Activated CD4-positive, alpha-beta T cell treated with anti-CD3 and anti-CD28 coated beads for 36 hours (primary cell): ENCODE results near the gene MBD4. TPM values are rescaled to one million over a fixed set of nuclear protein-coding genes. Genes with fewer than 3 reads are reported as not detected.

Source experiments
- ATAC-seq: fragments of 200-7000 bp; cut with Tn5 transposase; one replicate; pipeline ENCODE4 v1.10.0; 2021; ENCODE audit warnings: mild to moderate bottlenecking, moderate library complexity
- CTCF ChIA-PET: fragments of 350-600 bp; sonication (Branson Sonifier 250); formaldehyde crosslinking; loops from one replicate; lab custom pipeline; 2021; ENCODE audit warnings: antibody characterized with exemption; lab: Charles Lee
- POLR2A ChIA-PET: fragments of 350-600 bp; sonication (Branson Sonifier 250); formaldehyde crosslinking; loops from one replicate; lab custom pipeline; 2021; ENCODE audit warnings: antibody characterized with exemption, inconsistent platforms; lab: Charles Lee
- DNase-seq: peaks from one replicate; pipeline ENCODE4 v3.0.0-alpha.2; 2020
- H3K27ac Mint-ChIP-seq: one replicate; pipeline ENCODE4 v1.8.0; 2021; ENCODE audit warnings: mixed read lengths
- H3K27me3 Mint-ChIP-seq: one replicate; pipeline ENCODE4 v1.8.0; 2021; ENCODE audit warnings: mixed read lengths
- H3K36me3 Mint-ChIP-seq: one replicate; pipeline ENCODE4 v1.8.0; 2021; ENCODE audit warnings: low read depth, mixed read lengths
- H3K4me1 Mint-ChIP-seq: one replicate; pipeline ENCODE4 v1.8.0; 2021; ENCODE audit warnings: mixed read lengths
- H3K4me3 Mint-ChIP-seq: one replicate; pipeline ENCODE4 v1.8.0; 2021; ENCODE audit warnings: mild to moderate bottlenecking, moderate library complexity, mixed read lengths
- H3K9me3 Mint-ChIP-seq: one replicate; pipeline ENCODE4 v1.8.0; 2021; ENCODE audit warnings: low read depth, mixed read lengths
- intact Hi-C, 2 experiments: fragments of 100-400 bp; cut with DNase I in 1 of 2; cut with micrococcal nuclease in 1 of 2; formaldehyde crosslinking; loops; one replicate each; pipeline versions ENCODE4 v1.14.2 to v1.15.1; 2022 to 2024; cut with DNase I, micrococcal nuclease
- total RNA-seq, 2 experiments: library from RNA; stranded (reverse); gene quantifications; one replicate each; pipeline ENCODE4 v1.2.3, GENCODE V29; 2021

MBD4 gene
- total RNA-seq, 2 experiments from 2014 or later, result 51.3 to 52.4 TPM

DNA sequence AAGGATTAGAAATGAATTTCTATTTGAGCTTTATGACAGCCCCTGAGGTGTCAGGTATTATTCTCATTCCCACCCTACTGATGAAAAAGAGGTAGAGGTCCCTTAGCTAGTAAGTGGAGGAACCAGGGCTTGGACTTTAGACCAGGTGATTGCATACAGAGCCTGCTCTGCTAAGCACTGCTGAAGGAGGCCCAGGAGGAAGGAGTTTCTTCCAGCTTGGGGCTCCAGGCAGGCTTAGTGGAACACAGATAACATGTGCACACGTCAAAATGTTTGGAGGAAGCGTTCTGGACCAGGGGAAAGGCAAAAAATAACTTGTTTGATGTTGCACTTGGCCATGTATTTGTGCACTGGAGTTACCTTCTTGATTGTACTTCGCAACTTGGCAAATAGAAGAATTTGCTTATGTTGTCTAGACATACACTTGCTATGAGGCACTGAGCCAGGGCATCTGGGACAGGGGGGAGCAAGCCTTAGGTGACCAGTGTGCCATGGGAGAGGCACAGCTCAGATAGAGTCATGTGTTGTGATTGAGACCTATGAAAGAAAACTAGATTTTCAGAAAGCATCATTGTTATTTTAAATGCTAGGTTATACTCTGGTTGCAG is 22.7 kb upstream of the MBD4 start:
- Mint-ChIP-seq H3K4me1 (no peaks in the 10 kb centered on the region), H3K4me3 (no peak overlapping the region), H3K9me3 (no peaks in the 10 kb centered on the region), H3K27ac (no peak overlapping the region), H3K36me3 (peaks cover 2% of the 10 kb centered on the region), H3K27me3 (no peaks in the 10 kb centered on the region)
- POLR2A ChIA-PET, result no interaction called here
- intact Hi-C loops, result no loop called here
- no peak for ATAC-seq
- DNase-seq, result no peak
- CTCF ChIA-PET, result no interaction called here

DNA sequence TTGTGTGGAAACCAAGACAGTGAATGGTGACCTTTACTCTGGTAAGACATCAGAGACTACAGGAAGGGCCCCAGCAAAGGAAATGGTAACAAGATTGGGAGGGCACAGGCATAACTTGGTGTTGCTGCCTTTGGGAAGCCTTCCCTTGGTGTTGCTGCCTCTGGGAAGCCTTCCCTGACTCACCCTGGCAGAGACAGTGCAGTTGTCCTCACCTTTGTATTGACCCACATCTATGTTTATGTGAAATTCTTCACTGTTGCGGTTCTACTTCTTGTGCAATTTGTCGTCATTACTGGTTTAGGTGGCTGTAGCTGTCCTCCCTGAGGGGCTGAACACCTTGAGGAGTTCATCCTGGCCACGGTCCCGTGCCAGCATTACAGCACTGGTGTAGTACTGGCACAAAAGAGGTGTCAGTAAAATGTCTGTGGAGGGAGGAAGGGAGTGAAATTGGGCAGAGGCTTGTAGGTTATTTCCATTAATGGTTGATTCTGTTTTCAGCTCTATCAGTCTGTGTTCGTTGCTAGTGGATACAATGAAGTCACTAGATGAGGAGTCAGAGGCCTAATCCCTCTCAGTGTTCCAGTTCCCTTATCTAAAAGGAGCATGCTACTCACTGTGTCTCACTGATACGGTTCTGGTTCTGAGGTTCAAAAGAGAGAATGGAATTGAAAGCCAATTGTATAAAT is 21.9 kb upstream of the MBD4 start:
- ChIA-PET CTCF (no interaction called here), POLR2A (no interaction called here)
- H3K4me3 Mint-ChIP-seq, result no peak overlapping the region
- intact Hi-C loops, result no loop called here
- DNase-seq (no peak), ATAC-seq (no peak)
- no peaks in the 10 kb centered on the region for H3K9me3 Mint-ChIP-seq
- no peaks in the 10 kb centered on the region for H3K4me1 Mint-ChIP-seq
- no peak overlapping the region for H3K27ac Mint-ChIP-seq
- H3K27me3 Mint-ChIP-seq, result no peaks in the 10 kb centered on the region
- peaks cover 4% of the 10 kb centered on the region for H3K36me3 Mint-ChIP-seq

DNA sequence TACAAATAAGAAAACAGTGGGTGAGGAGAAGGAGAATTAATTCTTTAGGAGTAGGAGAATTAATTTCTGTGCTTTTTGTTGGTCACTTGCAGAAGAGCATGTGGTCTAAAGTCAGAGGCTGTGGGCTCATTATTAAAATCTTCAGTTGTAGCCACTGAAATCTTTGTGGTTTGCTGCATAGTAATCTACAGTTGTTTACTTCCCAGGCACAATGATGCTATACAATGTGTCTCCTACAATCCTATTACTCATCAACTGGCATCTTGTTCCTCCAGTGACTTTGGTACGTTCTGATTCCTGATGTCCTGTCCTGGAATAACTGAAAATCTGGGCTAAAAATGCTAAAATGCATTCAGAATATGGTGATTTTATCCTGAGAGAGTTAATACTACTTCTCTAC is 21.3 kb upstream of the MBD4 start:
- intact Hi-C loops, result no loop called here
- Mint-ChIP-seq H3K4me3 (no peak overlapping the region), H3K27ac (no peak overlapping the region), H3K9me3 (no peaks in the 10 kb centered on the region), H3K4me1 (no peaks in the 10 kb centered on the region), H3K36me3 (peaks cover 4% of the 10 kb centered on the region), H3K27me3 (no peaks in the 10 kb centered on the region)
- DNase-seq (no peak), ATAC-seq (no peak)
- CTCF ChIA-PET, result no interaction called here
- POLR2A ChIA-PET, result no interaction called here

DNA sequence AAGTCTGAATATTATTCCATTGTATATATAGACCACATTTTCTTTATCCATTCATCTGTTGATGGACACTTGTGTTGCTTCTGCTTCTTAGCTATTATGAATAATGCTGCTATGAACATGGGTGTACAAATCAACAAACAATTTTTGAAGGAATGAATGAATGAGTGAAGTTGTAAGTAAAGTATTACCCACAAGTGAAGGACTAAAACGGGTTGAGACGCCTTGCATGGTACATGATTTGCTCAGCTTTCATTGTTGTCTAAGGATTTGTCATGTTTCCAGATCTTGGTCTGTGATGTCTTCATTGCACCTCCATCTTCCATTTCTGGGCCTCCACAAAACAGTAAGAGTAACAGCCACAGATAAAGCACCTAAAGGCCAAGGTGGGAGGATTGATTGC is 20.8 kb upstream of the MBD4 start:
- Mint-ChIP-seq H3K4me3 (no peak overlapping the region), H3K4me1 (no peaks in the 10 kb centered on the region), H3K27ac (no peak overlapping the region), H3K9me3 (no peaks in the 10 kb centered on the region), H3K36me3 (peaks cover 4% of the 10 kb centered on the region), H3K27me3 (no peaks in the 10 kb centered on the region)
- ATAC-seq, result no peak
- intact Hi-C loops, result no loop called here
- DNase-seq, result no peak
- ChIA-PET CTCF (no interaction called here), POLR2A (no interaction called here)

DNA sequence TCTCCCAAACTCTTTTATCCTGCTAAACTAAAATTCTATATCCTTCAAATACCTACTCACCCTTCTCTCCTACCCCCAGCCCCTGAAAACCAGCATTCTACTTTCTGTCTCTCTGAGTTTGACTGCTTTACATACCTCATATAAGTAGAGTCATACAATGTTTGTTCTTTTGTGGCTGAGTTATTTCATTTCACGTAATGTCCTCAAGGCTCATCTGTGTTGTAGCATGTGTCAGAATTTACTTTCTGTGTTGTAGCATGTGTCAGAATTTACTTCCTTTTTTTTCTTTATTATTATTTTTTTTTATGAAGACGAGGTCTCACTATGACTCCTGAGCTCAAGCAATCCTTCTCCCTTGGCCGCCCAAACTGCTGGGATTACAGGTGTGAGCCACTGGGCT is 20.4 kb upstream of the MBD4 start:
- POLR2A ChIA-PET, result no interaction called here
- H3K27me3 Mint-ChIP-seq, result no peaks in the 10 kb centered on the region
- DNase-seq (no peak), ATAC-seq (no peak)
- H3K27ac Mint-ChIP-seq, result no peak overlapping the region
- H3K36me3 Mint-ChIP-seq, result peaks cover 4% of the 10 kb centered on the region
- H3K4me3 Mint-ChIP-seq, result no peak overlapping the region
- intact Hi-C loops, result no loop called here
- CTCF ChIA-PET, result no interaction called here
- H3K9me3 Mint-ChIP-seq, result no peaks in the 10 kb centered on the region
- H3K4me1 Mint-ChIP-seq, result no peaks in the 10 kb centered on the region

DNA sequence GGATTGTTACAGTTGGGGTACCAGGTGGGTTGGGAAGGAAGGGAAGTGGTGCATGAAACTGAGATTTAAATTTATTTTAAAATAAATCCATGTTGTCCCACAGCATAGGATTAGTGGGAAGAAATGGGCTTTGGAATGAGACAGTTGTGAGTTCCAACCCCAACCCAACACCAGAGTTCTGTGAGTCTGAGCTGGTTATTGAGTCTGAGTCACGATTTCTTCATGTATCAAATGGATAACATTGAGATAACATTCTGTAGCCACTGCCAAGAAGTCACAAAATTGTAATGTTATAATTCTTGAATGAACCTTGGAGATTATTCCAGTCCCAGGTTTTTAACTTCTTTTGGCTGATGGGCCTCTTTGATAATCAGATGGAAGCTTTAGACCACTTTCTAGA is 14.0 kb upstream of the MBD4 start:
- Mint-ChIP-seq H3K27ac (no peak overlapping the region), H3K27me3 (no peaks in the 10 kb centered on the region), H3K4me1 (peaks cover 9% of the 10 kb centered on the region), H3K9me3 (no peaks in the 10 kb centered on the region), H3K36me3 (peaks cover 18% of the 10 kb centered on the region), H3K4me3 (no peak overlapping the region)
- POLR2A ChIA-PET, result interaction anchor here (0.7 kb wide), 1 partner anchor 156 kb away, joined by 3 read pairs; no protein-coding TSS in a partner anchor
- intact Hi-C loops, result no loop called here
- DNase-seq (no peak), ATAC-seq (no peak)
- CTCF ChIA-PET, result interaction anchor here (0.5 to 0.8 kb wide), 2 partner anchors 13 to 330 kb away, joined by 3 to 4 read pairs; no protein-coding TSS in a partner anchor

DNA sequence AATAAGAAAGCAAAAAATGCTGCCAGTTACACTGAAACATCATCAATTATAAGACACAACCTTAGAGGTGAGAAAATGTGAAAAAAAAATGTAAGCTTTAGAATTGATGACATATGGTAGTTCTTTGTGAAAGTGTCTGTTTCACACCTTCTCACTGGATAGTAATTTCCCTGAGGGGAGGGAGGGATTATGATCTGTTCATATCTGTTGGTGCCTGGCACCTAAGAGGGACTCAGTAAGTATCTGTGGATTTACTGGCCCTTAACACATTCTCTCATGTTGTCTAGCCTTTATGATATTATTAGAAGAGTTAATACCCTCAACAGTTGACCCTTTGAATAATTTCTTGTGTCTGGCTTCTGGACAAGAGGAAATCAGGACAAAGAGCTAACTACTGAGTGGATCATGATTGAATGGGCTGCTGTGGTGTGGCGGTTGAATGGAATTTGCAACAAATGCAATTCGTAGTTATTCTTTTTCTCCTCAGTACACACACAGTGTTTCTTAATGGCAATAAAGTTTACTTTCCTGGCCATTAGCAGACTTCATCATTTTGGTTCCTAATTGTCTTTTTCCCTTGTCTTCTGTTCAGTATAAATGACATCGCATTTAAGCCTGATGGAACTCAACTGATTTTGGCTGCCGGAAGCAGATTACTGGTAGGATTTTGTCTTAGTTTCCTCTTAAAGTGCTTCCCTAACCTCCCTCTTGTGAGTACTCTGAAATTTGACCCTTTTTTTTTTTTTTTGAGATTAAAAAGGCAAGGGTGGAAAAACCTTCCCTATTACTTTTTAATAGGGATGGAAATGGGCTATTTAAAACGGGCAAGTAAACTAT is 9.7 kb upstream of the MBD4 start:
- POLR2A ChIA-PET, result no interaction called here

DNA sequence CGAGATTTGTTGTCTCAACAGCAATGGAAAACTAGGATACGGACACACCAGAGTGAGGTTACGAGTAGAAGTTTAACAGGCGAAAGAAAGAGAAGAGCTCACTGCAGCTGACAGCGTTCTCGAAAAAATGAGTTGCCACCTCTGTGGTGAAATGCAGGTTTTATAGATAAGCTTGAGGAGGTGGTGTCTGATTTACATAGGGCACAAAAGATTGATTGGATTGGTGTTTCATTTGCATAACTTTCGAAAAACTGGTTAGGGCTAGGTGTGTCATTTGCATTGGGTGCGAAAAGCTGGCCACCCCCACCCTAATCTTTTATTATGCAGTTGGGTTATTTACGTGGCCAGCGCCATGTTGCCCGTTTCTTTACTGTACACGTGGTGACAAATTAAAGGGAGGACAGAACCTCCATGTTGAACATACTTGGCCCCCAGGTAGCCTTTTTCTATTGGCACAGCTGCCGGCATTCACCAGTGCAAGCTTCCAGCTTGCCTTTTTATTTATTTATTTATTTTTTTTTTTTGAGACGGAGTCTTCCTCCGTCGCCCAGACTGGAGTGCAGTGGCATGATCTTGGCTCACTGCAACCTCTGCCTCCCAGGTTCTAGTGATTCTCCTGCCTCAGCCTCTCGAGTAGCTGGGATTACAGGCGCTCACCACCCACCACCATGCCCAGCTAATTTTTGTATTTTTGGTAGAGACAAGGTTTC is 8.6 kb upstream of the MBD4 start:
- Mint-ChIP-seq H3K27ac (no peak overlapping the region), H3K4me1 (peaks cover 16% of the 10 kb centered on the region), H3K27me3 (no peaks in the 10 kb centered on the region), H3K9me3 (no peaks in the 10 kb centered on the region), H3K36me3 (peaks cover 15% of the 10 kb centered on the region), H3K4me3 (no peak overlapping the region)
- ChIA-PET POLR2A (no interaction called here), CTCF (interaction anchor here (0.7 to 1.0 kb wide), 2 partner anchors 8 to 25 kb away, joined by 3 to 5 read pairs; partner anchors contain the start of genes IFT122 and MBD4)
- no peak for ATAC-seq
- intact Hi-C loops, result loop anchor here in 1 of 2 experiments (10.0 kb wide), 1 partner anchor 1296 kb away; the partner anchor contains the start of gene PIK3R4
- no peak for DNase-seq

More for the DNA sequence above, 9.7 kb upstream of the MBD4 start:
- ATAC-seq (no peak), DNase-seq (no peak)
- intact Hi-C loops, result loop anchor here in 1 of 2 experiments (10.0 kb wide), 1 partner anchor 1295 kb away; the partner anchor contains the start of gene PIK3R4
- H3K36me3 Mint-ChIP-seq, result peaks cover 13% of the 10 kb centered on the region
- no peaks in the 10 kb centered on the region for H3K27me3 Mint-ChIP-seq
- peaks cover 9% of the 10 kb centered on the region for H3K4me1 Mint-ChIP-seq
- CTCF ChIA-PET, result no interaction called here
- H3K4me3 Mint-ChIP-seq, result no peak overlapping the region
- no peak overlapping the region for H3K27ac Mint-ChIP-seq
- no peaks in the 10 kb centered on the region for H3K9me3 Mint-ChIP-seq

DNA sequence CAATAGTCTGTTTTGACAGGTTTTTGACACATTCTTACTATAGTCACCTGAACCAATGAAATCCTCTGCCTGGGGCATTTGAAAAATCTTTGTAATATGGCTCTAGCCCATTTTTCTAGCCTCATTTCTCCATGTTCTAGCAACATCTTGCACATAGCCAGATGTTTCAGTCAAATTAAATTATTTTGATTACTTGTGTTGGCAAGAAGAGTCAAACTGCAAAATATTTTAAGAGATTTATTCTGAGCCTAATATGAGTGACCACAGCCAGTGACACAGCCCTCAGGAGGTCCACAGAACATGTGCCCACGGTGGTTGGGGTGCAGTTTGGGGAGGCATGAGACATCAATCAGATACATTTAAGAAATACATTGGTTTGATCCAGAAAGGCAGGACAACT is 7.2 kb upstream of the MBD4 start:
- no peaks in the 10 kb centered on the region for H3K9me3 Mint-ChIP-seq
- no peak for DNase-seq
- intact Hi-C loops, result loop anchor here in 1 of 2 experiments (10.0 kb wide), 1 partner anchor 1298 kb away; the partner anchor contains the start of gene PIK3R4
- H3K4me1 Mint-ChIP-seq, result peaks cover 30% of the 10 kb centered on the region
- H3K4me3 Mint-ChIP-seq, result no peak overlapping the region
- ChIA-PET CTCF (no interaction called here), POLR2A (no interaction called here)
- H3K27ac Mint-ChIP-seq, result no peak overlapping the region
- H3K36me3 Mint-ChIP-seq, result peaks cover 9% of the 10 kb centered on the region
- H3K27me3 Mint-ChIP-seq, result no peaks in the 10 kb centered on the region
- ATAC-seq, result no peak

DNA sequence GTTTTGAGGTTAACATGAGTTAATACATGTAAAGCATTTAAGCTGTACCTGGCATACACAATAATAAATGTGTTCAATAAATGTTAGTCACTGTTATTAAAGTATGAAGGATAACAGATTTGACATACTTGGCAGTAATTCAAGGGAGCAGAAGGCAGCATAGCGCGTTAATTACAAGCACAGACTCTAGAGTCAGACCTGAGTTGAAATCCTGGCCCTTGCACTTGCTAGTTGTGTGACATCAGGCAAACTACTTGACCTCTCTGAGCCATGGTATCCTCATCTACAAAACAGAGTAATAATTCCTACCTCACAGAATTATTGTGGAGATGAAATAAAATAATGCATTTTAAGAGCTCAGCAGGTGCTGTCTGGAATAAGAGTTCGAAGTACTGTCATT is 5.7 kb upstream of the MBD4 start:
- no peak overlapping the region for H3K4me3 Mint-ChIP-seq
- no peak overlapping the region for H3K27ac Mint-ChIP-seq
- CTCF ChIA-PET, result interaction anchor here (0.7 to 2.0 kb wide), 2 partner anchors 37 to 62 kb away, joined by 4 read pairs; no protein-coding TSS in a partner anchor
- intact Hi-C loops, result loop anchor here in 1 of 2 experiments (10.0 kb wide), 1 partner anchor 1299 kb away; the partner anchor contains the start of gene PIK3R4
- peaks cover 38% of the 10 kb centered on the region for H3K4me1 Mint-ChIP-seq
- no peaks in the 10 kb centered on the region for H3K27me3 Mint-ChIP-seq
- H3K36me3 Mint-ChIP-seq, result peaks cover 8% of the 10 kb centered on the region
- POLR2A ChIA-PET, result no interaction called here
- no peak for DNase-seq
- no peaks in the 10 kb centered on the region for H3K9me3 Mint-ChIP-seq
- ATAC-seq, result no peak

DNA sequence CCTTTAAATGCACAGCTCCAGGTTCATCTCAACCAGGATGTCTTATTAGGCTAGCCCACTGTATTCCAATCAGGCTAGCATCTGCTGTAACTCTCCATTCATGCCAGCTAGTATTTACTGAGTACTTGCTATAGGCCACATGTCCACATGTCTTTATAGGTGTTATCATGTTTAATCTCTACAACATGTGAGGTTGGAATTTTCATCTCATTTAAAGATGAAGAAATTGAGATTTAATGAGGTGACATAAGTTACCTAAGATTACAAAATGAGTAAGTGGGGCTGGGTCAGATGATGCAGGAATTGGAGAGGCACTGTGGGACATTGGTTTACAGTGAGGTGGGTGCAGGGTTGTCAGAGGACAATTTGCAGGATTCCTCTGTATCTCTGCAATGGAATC is 3.2 kb upstream of the MBD4 start:
- DNase-seq (no peak), ATAC-seq (no peak)
- Mint-ChIP-seq H3K4me3 (no peak overlapping the region), H3K36me3 (peaks cover 19% of the 10 kb centered on the region), H3K27ac (peak overlapping the region; percentile 68), H3K4me1 (peaks cover 38% of the 10 kb centered on the region), H3K9me3 (no peaks in the 10 kb centered on the region), H3K27me3 (no peaks in the 10 kb centered on the region)
- ChIA-PET POLR2A (no interaction called here), CTCF (no interaction called here)
- intact Hi-C loops, result loop anchor here (5.0 to 10.0 kb wide), 4 partner anchors 321 to 1302 kb away; partner anchors contain the start of genes PIK3R4 (in 1 of the 2) and RAB43 (in 1 of the 2)
